Endothelial cell of umbilical vein (primary cell): ENCODE results near the gene NLRP3. TPM values are rescaled to one million over a fixed set of nuclear protein-coding genes. Genes with fewer than 3 reads are reported as not detected.
"Not testable (repeated sequence)": the region's sequence is repeated elsewhere in the genome, so short reads cannot be mapped to it uniquely, and the experiment has no call there.

Experiments used
- BruUV-seq: library from RNA; stranded (reverse); fragments of 400-500 nt; replicated peaks from 2 replicates; lab custom pipeline; 2021; lab: Mats Ljungman, UMichigan
- CTCF ChIA-PET: fragments of 300-600, 350-600 bp; sonication (Branson Sonifier 250); formaldehyde crosslinking; loops from one replicate; lab custom pipeline; 2021; ENCODE audit warnings: antibody characterized with exemption, inconsistent platforms; lab: Charles Lee
- POLR2A ChIA-PET: fragments of 300-600, 350-600 bp; sonication (Branson Sonifier 250); formaldehyde crosslinking; loops from one replicate; lab custom pipeline; 2021; ENCODE audit warnings: antibody characterized with exemption, inconsistent platforms; lab: Charles Lee
- DNase-seq: peaks from one replicate; pipeline ENCODE4 v3.0.0-alpha.2; 2011; ENCODE audit warnings: low read depth, low spot score
- FAIRE-seq: peaks from 2 replicates; lab custom pipeline; 2011; peaks lifted over from hg19 to GRCh38; lab: Jason Lieb, UNC
- H2AFZ ChIP-seq: 2 replicates; pipeline ENCODE4 v1.6.0; 2012; ENCODE audit warnings: low read depth, low read length, control low read depth, inconsistent platforms
- H3K27ac ChIP-seq: 2 replicates; pipeline ENCODE4 v1.5.1; 2011; ENCODE audit warnings: low read depth, mild to moderate bottlenecking, control low read depth, low read length, moderate library complexity; ENCODE audit not compliant: insufficient read depth
- H3K27me3 ChIP-seq, 2 experiments: 2 replicates each; pipeline versions ENCODE4 v1.6.0 to v1.6.1; 2011; ENCODE audit warnings: low read length in 2 of 2, mixed read lengths in 1 of 2; ENCODE audit not compliant: control insufficient read depth in 2 of 2, insufficient read depth in 2 of 2
- H3K36me3 ChIP-seq, 2 experiments: 2 replicates in 1 of 2; 3 replicates in 1 of 2; pipeline ENCODE4 v1.5.1; 2011; ENCODE audit warnings: low read length in 2 of 2, mild to moderate bottlenecking in 1 of 2, moderate library complexity in 1 of 2; ENCODE audit not compliant: control insufficient read depth in 2 of 2, insufficient read depth in 2 of 2; ENCODE audit errors: extremely low read depth in 1 of 2
- H3K4me1 ChIP-seq: 3 replicates; pipeline ENCODE4 v1.5.1; 2011; ENCODE audit warnings: mild to moderate bottlenecking, low read length; ENCODE audit not compliant: control insufficient read depth, insufficient read depth; ENCODE audit errors: extremely low read depth
- H3K4me2 ChIP-seq: 2 replicates; pipeline ENCODE4 v1.6.1; 2011; ENCODE audit warnings: low read length, control low read depth, mixed read lengths; ENCODE audit not compliant: insufficient read depth
- H3K4me3 ChIP-seq, 3 experiments: fragments of 200-600 bp in 1 of 3; sonication (generic), shearing (Covaris generic) in 1 of 3; replicated peaks in 1 of 3; 2 replicates each; pipeline ENCODE4 v1.5.1; 2011 to 2016; ENCODE audit warnings: control low read depth in 3 of 3, low read length in 3 of 3, mild to moderate bottlenecking in 2 of 3, inconsistent platforms in 1 of 3, low read depth in 1 of 3, moderate library complexity in 1 of 3; ENCODE audit not compliant: insufficient read depth in 1 of 3
- H3K79me2 ChIP-seq: 2 replicates; pipeline ENCODE4 v1.6.0; 2012; ENCODE audit warnings: low read length, inconsistent platforms; ENCODE audit not compliant: control insufficient read depth, insufficient read depth
- H3K9ac ChIP-seq: replicated peaks from 2 replicates; pipeline ENCODE3; 2011; ENCODE audit warnings: low read length, control low read depth; ENCODE audit not compliant: insufficient read depth; ENCODE audit errors: extremely low read depth
- H3K9me1 ChIP-seq: replicated peaks from 3 replicates; pipeline ENCODE4 v1.6.0; 2011; ENCODE audit warnings: mild to moderate bottlenecking, low read length; ENCODE audit not compliant: control insufficient read depth, insufficient read depth; ENCODE audit errors: extremely low read depth
- H3K9me3 ChIP-seq: replicated peaks from 2 replicates; pipeline ENCODE4 v1.5.1; 2012; ENCODE audit warnings: low read length, inconsistent platforms; ENCODE audit not compliant: control insufficient read depth, insufficient read depth
- H4K20me1 ChIP-seq: replicated peaks from 2 replicates; pipeline ENCODE3; 2011; ENCODE audit warnings: mild to moderate bottlenecking, low read length; ENCODE audit not compliant: control insufficient read depth, insufficient read depth; ENCODE audit errors: extremely low read depth
- CTCF ChIP-seq, 2 donors: IDR thresholded peaks; 1 replicate in 1 of 2; 2 replicates in 1 of 2; pipeline ENCODE4 v1.5.1; 2011; ENCODE audit warnings: low read length in 2 of 2, mild to moderate bottlenecking in 2 of 2, moderate library complexity in 2 of 2, control low read depth in 1 of 2, inconsistent platforms in 1 of 2, low read depth in 1 of 2; ENCODE audit not compliant: insufficient read depth in 1 of 2; ENCODE audit errors: extremely low read depth in 1 of 2
- FOS ChIP-seq: IDR thresholded peaks from 2 replicates; pipeline ENCODE4 v1.6.1; 2011; ENCODE audit warnings: mild to moderate bottlenecking, low read length, moderate library complexity, borderline replicate concordance; ENCODE audit not compliant: insufficient read depth
- GATA2 ChIP-seq: IDR thresholded peaks from 2 replicates; pipeline ENCODE4 v1.7.0; 2011; ENCODE audit warnings: low read depth, mild to moderate bottlenecking, moderate library complexity, mixed read lengths, low read length; ENCODE audit not compliant: insufficient read length, insufficient read depth
- JUN ChIP-seq: IDR thresholded peaks from 2 replicates; pipeline ENCODE4 v1.6.1; 2011; ENCODE audit warnings: borderline replicate concordance, low read depth; ENCODE audit not compliant: insufficient read length, insufficient read depth
- POLR2A ChIP-seq: IDR thresholded peaks from 2 replicates; pipeline ENCODE4 v1.6.1; 2012; ENCODE audit warnings: low read depth, mild to moderate bottlenecking, control low read depth, low read length
- POLR2AphosphoS5 ChIP-seq: IDR thresholded peaks from 2 replicates; pipeline ENCODE4 v1.6.1; 2012; ENCODE audit warnings: low read depth, mild to moderate bottlenecking, control low read depth, low read length, moderate library complexity; ENCODE audit not compliant: insufficient read depth
- dilution Hi-C: fragments of 300-500 bp; cut with MboI; formaldehyde crosslinking; loops from one replicate; pipeline ENCODE4 v1.15.0; 2019; ENCODE audit warnings: low sequenced_read_pairs; ENCODE audit not compliant: extremely low pct_ligation_motif_present
- intact Hi-C: fragments of 100-400 bp; cut with micrococcal nuclease; formaldehyde crosslinking; loops from one replicate; pipeline ENCODE4 v1.10.0; 2022
- polyA plus RNA-seq, 4 experiments: library from polyadenylated mRNA; depleted of rRNA in 3 of 4; stranded (reverse) in 3 of 4; unstranded in 1 of 4; fragments of >200 nt; gene quantifications; 2 replicates each; pipeline versions ENCODE4 v1.2.1 to v1.2.3, GENCODE V29; 2011 to 2012; ENCODE audit warnings: missing spikeins in 1 of 4
- total RNA-seq: library from RNA; stranded (reverse); gene quantifications from 2 replicates; pipeline ENCODE4 v1.2.3, GENCODE V29; 2021

Gene NLRP3
- total and polyA plus RNA-seq, 2 donors (not counting 3 experiments of a cell fraction or from before 2014, with no cell fraction given): 0.24 to 0.29 TPM

DNA sequence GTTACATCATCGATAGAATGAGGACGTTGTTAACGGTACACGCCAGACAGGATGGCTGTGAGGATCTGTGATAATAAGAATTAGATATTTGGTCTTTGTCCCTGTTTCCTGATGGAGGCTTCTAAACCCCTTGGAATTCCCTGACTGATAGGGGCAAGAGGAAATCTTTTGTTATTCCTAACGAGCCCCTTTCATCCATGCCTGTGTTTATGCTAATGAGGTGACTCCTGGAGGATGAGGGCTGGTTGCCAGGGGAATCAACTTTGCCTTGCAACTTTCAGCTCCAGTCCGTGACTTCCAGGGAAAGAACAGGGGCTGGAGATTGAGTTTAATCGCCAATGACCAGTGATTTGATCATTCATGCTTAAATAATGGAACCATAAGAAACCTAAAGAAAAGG lies 39.3 kb upstream of the NLRP3 start:
- H3K36me3 ChIP-seq: no peaks in the 10 kb centered on the region
- POLR2A ChIA-PET: no interaction called here
- no peaks in the 10 kb centered on the region for H4K20me1 ChIP-seq
- no TSS peak for BruUV-seq
- intact Hi-C loops: no loop called here
- dilution Hi-C loops: no loop called here
- H3K79me2 ChIP-seq: no peaks in the 10 kb centered on the region
- no peaks in the 10 kb centered on the region for H3K9me1 ChIP-seq
- TF ChIP-seq FOS: no peak
- no peak for TF ChIP-seq POLR2AphosphoS5
- TF ChIP-seq GATA2: no peak
- TF ChIP-seq POLR2A: no peak
- no peak for TF ChIP-seq JUN
- TF ChIP-seq CTCF (IDR thresholded peaks at IDR 0.05; ENCODE audit: extremely low read depth in 1 of 2, insufficient read depth in 1 of 2, low read depth in 1 of 2, low read length in 2 of 2): no peak
- H3K4me2 ChIP-seq: no peak overlapping the region
- FAIRE-seq (no peak), DNase-seq (no peak)
- H3K27me3 ChIP-seq: peaks cover 0 to 3% of the 10 kb centered on the region in 2 experiments
- H3K27ac ChIP-seq: no peak overlapping the region
- no peaks in the 10 kb centered on the region for H3K4me1 ChIP-seq
- no peaks in the 10 kb centered on the region for H3K9me3 ChIP-seq
- H3K9ac ChIP-seq: no peak overlapping the region
- CTCF ChIA-PET: no interaction called here
- H3K4me3 ChIP-seq: no peak overlapping the region
- no peak overlapping the region for H2AFZ ChIP-seq

GRCh38 chr1:247377656-247378055 lies 38.3 kb upstream of the NLRP3 start:
- CTCF ChIA-PET, H3K36me3 ChIP-seq, H3K4me3 ChIP-seq, H3K27ac ChIP-seq, intact Hi-C loops, FAIRE-seq, dilution Hi-C loops, H2AFZ ChIP-seq, H3K9ac ChIP-seq, DNase-seq, H3K79me2 ChIP-seq, POLR2A ChIA-PET, H3K4me2 ChIP-seq, H3K4me1 ChIP-seq, H3K9me1 ChIP-seq, H4K20me1 ChIP-seq, BruUV-seq, H3K9me3 ChIP-seq, H3K27me3 ChIP-seq: not testable (repeated sequence)
